Stimulated activated CD4-positive, alpha-beta T cell treated with anti-CD3 and anti-CD28 coated beads, Interleukin-12 subunit alpha, Interleukin-12 subunit beta, amount 100 ng/mL, for 48 hours (primary cell): ENCODE measurements around the gene NUAK2.
A peak's percentile ranks its signal among the peaks of the same experiment; 100 is the strongest.
"Not testable (repeated sequence)": the region's sequence is repeated elsewhere in the genome, so short reads cannot be mapped to it uniquely, and the experiment has no call there.

ENCODE experiments used
- DNase-seq, 3 donors: peaks; one replicate each; pipeline ENCODE4 v3.0.0-alpha.2; 2020; ENCODE audit warnings: low read depth in 2 of 3, low spot score in 1 of 3

NUAK2 gene

DNA sequence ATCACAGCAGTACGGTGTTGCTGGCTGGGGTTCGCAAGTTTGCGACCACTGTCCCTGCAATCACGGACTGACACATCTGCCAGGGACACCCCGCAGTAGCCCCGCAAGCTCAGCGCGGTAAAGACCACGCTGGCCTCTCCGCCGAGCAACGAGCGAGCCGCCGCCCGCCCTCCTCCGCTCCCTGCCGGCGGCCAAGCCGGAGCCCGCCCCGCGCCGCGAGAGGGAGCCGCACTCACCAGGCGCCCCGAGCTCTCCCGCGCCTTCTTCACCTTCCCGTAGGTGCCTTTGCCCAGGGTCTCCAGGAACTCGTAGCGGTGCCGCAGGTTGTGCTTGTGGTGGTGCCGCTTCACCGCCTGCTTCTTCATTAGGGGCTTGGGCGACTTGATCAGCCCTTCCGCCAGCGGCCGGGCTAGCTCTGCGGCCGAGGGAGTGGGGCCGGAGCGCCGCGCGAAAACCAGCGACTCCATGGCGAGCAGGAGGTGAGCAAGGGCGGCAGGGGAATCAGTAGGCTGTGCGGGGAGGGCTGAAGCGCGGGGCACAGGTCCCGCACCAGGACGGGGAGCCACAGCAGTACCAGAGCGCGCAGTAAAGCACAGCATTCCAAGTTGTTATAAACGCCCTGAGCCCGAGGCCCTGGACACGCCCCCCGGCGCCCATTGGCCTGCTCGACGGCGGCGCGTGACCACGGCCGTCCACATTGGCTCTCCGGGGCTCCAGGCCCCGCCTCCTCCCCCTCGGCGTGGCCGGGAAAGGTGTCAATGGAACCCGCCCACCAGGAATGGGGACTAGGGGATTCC is at the start of gene NUAK2:
TSS of gene NUAK2 (minus strand) at position 584 of the 797 bp plus-strand sequence. CDS start at position 467, 117 bp downstream.
- DNase-seq = peak; percentile 60 to 81 (median 77)

DNA sequence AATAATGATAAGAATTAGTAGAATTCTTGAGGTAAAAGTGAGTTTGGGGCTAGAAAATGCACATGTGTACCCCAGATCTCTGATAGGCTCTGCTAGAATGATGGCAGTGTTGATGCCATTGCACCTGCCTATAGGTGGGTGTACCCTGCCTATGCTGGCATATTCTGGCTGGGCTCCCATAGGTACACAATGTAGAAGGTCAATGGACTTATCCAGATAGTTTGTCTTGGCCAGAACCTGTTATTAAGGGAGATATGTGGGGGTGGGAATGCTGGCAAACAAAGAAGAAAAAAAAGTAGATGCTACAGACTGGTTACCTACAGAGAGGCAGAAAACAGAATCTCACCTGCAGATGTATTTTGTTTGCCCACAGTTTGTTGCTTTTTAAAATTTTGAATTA is 49.2 kb upstream of the NUAK2 start:
- no peak for DNase-seq

GRCh38 chr1:205369701-205370123 is 48.2 kb upstream of the NUAK2 start:
- DNase-seq = no peak

DNA sequence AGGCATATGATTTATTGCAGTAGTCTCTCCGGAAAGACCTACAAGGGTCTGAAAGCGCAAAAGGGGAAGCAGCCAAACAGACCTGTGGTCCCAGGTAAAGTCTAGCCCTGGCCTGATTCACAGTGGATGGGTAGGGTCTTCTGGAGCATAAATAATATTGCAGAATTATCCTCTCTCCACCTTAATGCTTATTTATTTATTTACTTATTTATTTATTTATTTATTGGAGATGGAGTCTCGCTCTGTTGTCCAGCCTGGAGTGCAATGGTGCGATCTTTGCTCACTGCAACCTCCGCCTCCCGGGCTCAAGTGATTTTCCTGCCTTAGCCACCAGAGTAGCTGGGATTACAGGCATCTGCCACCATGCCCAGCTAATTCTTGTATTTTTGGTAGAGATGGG is 46.9 kb upstream of the NUAK2 start:
- no peak for DNase-seq

GRCh38 chr1:205365945-205366463 is 44.5 kb upstream of the NUAK2 start:
- no peak for DNase-seq

DNA sequence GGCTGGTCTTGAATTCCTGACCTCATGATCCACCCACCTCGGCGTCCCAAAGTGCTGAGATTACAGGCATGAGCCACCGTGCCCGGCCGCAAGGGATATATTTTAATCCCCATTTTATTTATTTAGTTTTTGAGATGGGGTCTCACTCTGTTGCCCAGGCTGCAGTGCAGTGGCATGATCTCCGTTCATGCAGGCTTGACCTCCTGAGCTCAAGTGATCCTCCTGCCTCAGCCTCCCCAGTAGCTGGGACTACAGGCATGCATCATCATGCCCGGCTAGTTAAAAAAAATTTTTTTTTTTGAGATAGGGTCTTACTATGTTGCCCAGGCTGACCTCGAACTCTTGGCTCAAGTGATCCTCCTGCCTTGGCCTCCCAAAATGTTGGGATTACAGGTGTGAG is 43.5 kb upstream of the NUAK2 start:
- DNase-seq = not testable (repeated sequence)

GRCh38 chr1:205360891-205361290 is 39.3 kb upstream of the NUAK2 start:
- no peak for DNase-seq

DNA sequence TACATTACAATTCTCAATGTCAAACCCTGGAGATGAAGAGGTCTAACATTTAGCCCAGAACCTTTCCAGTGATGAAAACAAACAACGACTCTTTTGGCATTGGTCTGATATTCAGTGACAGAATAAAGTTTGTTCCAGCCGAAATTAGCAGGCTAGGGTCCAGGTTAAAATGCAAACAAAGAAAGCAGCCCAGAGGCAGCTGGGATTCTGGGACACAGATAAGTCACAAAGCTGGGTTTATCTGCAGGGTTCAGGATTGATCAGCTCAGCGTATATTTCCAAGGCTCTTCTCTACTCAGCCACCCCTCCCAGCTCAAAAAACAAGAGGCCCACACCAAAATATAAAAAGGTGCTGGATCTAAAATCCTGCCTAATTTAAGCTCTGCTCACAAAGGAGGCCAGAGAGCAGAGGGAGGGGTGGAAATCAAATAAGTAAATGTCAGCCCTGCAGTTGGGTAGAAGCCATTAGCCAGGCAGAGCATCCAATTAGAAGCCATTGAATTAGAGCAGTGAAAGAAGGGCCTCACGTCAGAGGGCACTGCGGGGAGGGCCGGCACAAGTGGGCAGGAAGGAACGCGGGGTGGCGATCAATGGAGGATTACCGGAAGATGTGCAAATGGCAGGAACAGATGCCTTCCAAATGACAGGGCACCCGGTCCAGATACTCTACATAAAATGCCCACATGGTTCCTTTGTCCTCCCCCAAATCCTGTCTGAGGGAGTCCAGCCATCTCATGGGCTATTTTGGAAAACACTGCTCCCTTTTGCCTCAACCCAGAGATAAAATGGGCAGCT is 38.4 kb upstream of the NUAK2 start:
- no peak for DNase-seq

- no peak for DNase-seq
Observed at GRCh38 chr1:205358579-205358978, 37.0 kb upstream of the NUAK2 start.

DNA sequence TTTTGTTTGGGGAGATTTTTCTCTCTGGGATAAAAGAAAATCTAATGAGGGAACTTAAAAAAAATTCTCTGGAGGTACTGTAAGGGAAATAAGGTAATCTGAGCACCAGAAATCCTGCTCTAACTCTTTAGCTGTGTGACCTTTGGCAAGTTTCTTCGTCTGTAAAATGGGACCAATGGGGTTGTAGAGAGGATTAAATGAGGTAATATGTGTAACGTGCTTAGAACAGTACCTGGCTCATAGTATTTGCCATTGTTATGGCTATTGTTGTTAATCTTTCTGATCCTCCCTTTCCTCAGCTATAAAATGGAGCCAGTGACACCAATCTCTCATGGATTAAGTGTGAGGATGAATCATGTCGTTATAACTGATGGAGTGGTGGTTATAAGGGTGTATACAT is 36.0 kb upstream of the NUAK2 start:
- no peak for DNase-seq

- no peak for DNase-seq
Observed at GRCh38 chr1:205356440-205357139, 35.0 kb upstream of the NUAK2 start, which contains the start of gene KLHDC8A. Gene KLHDC8A, minus strand, starts transcription at chr1:205356922. Its CDS starts 13,318 bp downstream, at chr1:205343604.

- no peak for DNase-seq
Observed at GRCh38 chr1:205355075-205355453, 33.5 kb upstream of the NUAK2 start.

GRCh38 chr1:205354259-205355074 is 32.9 kb upstream of the NUAK2 start:
- DNase-seq = peak; percentile 20 to 66 (median 42)

DNA sequence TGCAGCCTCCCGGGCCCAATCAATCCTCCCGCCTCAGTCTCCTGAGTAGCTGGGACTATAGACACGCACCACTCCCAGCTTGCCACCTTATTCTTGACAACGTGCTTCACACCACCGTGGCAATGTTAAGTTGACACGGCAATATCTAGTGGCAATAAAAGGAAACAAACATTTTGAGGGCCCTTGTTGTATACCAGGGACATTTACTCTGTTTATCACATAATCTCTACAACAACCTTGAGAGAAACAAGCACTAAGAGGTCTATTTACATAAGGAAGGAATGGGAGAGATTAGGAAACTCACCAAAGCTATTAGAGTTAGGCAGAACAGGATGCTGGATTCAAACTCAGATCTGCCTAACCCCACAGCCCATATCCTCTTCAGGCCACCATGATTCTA is 32.1 kb upstream of the NUAK2 start:
- no peak for DNase-seq

GRCh38 chr1:205353191-205353590 is 31.6 kb upstream of the NUAK2 start:
- DNase-seq = no peak

- DNase-seq = no peak
Observed at GRCh38 chr1:205351984-205352713, 30.6 kb upstream of the NUAK2 start.

- no peak for DNase-seq
Observed at GRCh38 chr1:205350691-205351141, 29.2 kb upstream of the NUAK2 start.

DNA sequence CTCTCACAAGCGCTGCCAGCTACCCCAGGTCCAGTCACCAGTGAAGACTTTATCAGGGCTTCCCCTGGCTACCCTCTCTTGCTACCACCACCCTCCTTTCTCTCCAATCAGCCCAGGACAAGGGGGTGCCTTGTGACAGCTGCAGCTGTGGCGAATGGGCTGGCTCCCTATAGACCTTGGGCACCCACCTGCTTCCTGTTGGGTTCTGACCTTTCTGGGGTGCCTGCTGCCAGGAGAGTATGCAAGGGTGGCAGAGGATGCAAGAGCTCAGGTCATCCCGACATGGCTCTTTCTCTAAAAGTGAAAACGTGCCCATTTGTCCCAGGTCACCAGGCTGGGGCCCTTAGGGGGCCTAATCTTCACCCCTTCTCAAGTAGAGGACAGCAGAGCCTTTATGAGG is 28.6 kb upstream of the NUAK2 start:
- DNase-seq = no peak

- DNase-seq = no peak
Observed at GRCh38 chr1:205348554-205349487, 27.3 kb upstream of the NUAK2 start.
